OCI-LY7 (cell line): ENCODE measurements around the gene RALGAPA2. TPM values are rescaled to one million over a fixed set of nuclear protein-coding genes. Genes with fewer than 3 reads are reported as not detected.
A peak's percentile ranks its signal among the peaks of the same experiment; 100 is the strongest.

ENCODE experiments used
- BruUV-seq: library from RNA; stranded (reverse); fragments of 400-500 nt; replicated peaks from 2 replicates; lab custom pipeline; 2021; lab: Mats Ljungman, UMichigan
- CTCF ChIA-PET: fragments of 300-600 bp; sonication (Branson Sonifier 250); formaldehyde crosslinking; loops from one replicate; lab custom pipeline; 2022; ENCODE audit warnings: antibody characterized with exemption; ENCODE audit not compliant: unreplicated experiment; lab: Charles Lee
- POLR2A ChIA-PET: fragments of 300-600 bp; sonication (Branson Sonifier 250); formaldehyde crosslinking; loops from one replicate; lab custom pipeline; 2022; ENCODE audit warnings: antibody characterized with exemption; lab: Charles Lee
- DNase-seq: peaks from one replicate; pipeline ENCODE4 v3.0.0-alpha.2; 2015; ENCODE audit warnings: low spot score
- H2AFZ ChIP-seq: fragments of 200-600 bp; sonication (generic), shearing (Covaris generic); 2 replicates; pipeline ENCODE4 v1.6.1; 2014; ENCODE audit warnings: mild to moderate bottlenecking, antibody characterized with exemption, low read length, moderate library complexity
- H3K27ac ChIP-seq: fragments of 200-600 bp; sonication (generic); 2 replicates; pipeline ENCODE4 v1.5.1; 2014; ENCODE audit warnings: mixed run types, low read depth, mild to moderate bottlenecking, moderate library complexity, low read length, inconsistent platforms; ENCODE audit not compliant: poor library complexity, severe bottlenecking
- H3K36me3 ChIP-seq: fragments of 200-600 bp; sonication (generic); 2 replicates; pipeline ENCODE4 v1.6.1; 2014; ENCODE audit warnings: mild to moderate bottlenecking, antibody characterized with exemption, low read length, moderate library complexity, mixed read lengths; ENCODE audit not compliant: insufficient read depth
- H3K4me1 ChIP-seq: fragments of 200-600 bp; sonication (generic); 2 replicates; pipeline ENCODE4 v1.5.1; 2014; ENCODE audit warnings: mild to moderate bottlenecking, low read length; ENCODE audit not compliant: insufficient read depth, poor library complexity, severe bottlenecking
- H3K4me2 ChIP-seq: fragments of 200-600 bp; sonication (generic); 2 replicates; pipeline ENCODE4 v1.6.1; 2014; ENCODE audit warnings: mild to moderate bottlenecking, low read length
- H3K4me3 ChIP-seq: fragments of 200-600 bp; sonication (generic); 2 replicates; pipeline ENCODE4 v1.5.1; 2014; ENCODE audit warnings: mild to moderate bottlenecking, low read depth, low read length; ENCODE audit not compliant: poor library complexity, severe bottlenecking
- H3K79me2 ChIP-seq: fragments of 200-600 bp; sonication (generic); 2 replicates; pipeline ENCODE4 v1.6.1; 2016; ENCODE audit warnings: low read depth, mild to moderate bottlenecking, low read length, moderate library complexity, mixed read lengths; ENCODE audit not compliant: insufficient read depth
- H3K9me2 ChIP-seq: fragments of 200-600 bp; sonication (generic); 2 replicates; pipeline ENCODE4 v1.6.1; 2016; ENCODE audit warnings: mild to moderate bottlenecking, low read length, mixed read lengths; ENCODE audit not compliant: insufficient read depth
- H3K9me3 ChIP-seq: fragments of 200-600 bp; sonication (generic); 2 replicates; pipeline ENCODE4 v1.6.1; 2014; ENCODE audit warnings: mild to moderate bottlenecking, mixed run types, low read length, mixed read lengths
- H4K20me1 ChIP-seq: fragments of 200-600 bp; sonication (generic); 2 replicates; pipeline ENCODE4 v1.6.1; 2014; ENCODE audit warnings: mild to moderate bottlenecking, antibody characterized with exemption, low read length, moderate library complexity, mixed read lengths; ENCODE audit not compliant: insufficient read depth
- EZH2phosphoT487 ChIP-seq: fragments of 200-600 bp; sonication (generic); IDR thresholded peaks from 2 replicates; pipeline ENCODE4 v1.6.1; 2018; ENCODE audit warnings: low read depth, borderline replicate concordance, mild to moderate bottlenecking, mixed run types, antibody characterized with exemption, low read length, moderate library complexity, mixed read lengths
- intact Hi-C: fragments of 100-400 bp; cut with micrococcal nuclease; formaldehyde crosslinking; loops from one replicate; pipeline ENCODE4 v1.10.0; 2022; ENCODE audit not compliant: unreplicated experiment
- total RNA-seq, 2 experiments: library from RNA; depleted of rRNA in 1 of 2; stranded (reverse); fragments of >200 nt in 1 of 2; shearing (Covaris generic) in 1 of 2; gene quantifications; 2 replicates each; pipeline ENCODE4 v1.2.3, GENCODE V29; 2014 to 2022
- TF ChIP-seq, protein P1 (sequence below): fragments of 200-600 bp; sonication (generic); conservative IDR thresholded peaks from 2 replicates; pipeline ENCODE4 v1.5.1; 2014; ENCODE audit warnings: mild to moderate bottlenecking, antibody characterized with exemption, low read length, moderate library complexity, mixed read lengths

The RALGAPA2 gene
- total RNA-seq, 2 experiments from 2014 or later: 9.1 to 17.8 TPM

DNA sequence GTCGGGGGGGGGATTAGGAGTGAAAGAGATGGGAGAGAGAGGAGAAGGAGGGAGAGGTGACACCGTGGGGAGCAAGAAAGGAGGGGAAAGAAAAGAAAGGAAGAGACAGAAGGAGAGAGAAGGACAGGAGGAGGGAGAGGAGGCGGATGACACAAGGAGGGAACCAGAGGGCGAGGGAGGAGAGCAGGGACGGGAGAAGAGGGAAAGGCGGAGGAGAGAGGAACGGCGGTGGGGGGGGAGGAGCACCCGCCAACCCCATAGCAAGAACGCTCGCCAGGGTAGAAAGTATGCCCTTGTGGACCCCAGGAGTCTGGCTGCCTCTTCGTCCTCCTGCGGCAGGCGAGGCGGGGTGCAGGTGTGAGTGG lies 349.0 kb downstream of the RALGAPA2 start:
- H3K4me1 ChIP-seq: no peaks in the 10 kb centered on the region
- intact Hi-C loops: no loop called here
- ChIA-PET CTCF (no interaction called here), POLR2A (no interaction called here)
- H3K4me2 ChIP-seq: no peak overlapping the region
- H3K79me2 ChIP-seq: no peaks in the 10 kb centered on the region
- H3K9me3 ChIP-seq: no peaks in the 10 kb centered on the region
- H3K27ac ChIP-seq: no peak overlapping the region
- H4K20me1 ChIP-seq: no peaks in the 10 kb centered on the region
- H3K36me3 ChIP-seq: no peaks in the 10 kb centered on the region
- H3K4me3 ChIP-seq: no peak overlapping the region
- DNase-seq: no peak
- H2AFZ ChIP-seq: no peak overlapping the region
- TF ChIP-seq EZH2phosphoT487: no peak
- TF ChIP-seq, protein P1, sequence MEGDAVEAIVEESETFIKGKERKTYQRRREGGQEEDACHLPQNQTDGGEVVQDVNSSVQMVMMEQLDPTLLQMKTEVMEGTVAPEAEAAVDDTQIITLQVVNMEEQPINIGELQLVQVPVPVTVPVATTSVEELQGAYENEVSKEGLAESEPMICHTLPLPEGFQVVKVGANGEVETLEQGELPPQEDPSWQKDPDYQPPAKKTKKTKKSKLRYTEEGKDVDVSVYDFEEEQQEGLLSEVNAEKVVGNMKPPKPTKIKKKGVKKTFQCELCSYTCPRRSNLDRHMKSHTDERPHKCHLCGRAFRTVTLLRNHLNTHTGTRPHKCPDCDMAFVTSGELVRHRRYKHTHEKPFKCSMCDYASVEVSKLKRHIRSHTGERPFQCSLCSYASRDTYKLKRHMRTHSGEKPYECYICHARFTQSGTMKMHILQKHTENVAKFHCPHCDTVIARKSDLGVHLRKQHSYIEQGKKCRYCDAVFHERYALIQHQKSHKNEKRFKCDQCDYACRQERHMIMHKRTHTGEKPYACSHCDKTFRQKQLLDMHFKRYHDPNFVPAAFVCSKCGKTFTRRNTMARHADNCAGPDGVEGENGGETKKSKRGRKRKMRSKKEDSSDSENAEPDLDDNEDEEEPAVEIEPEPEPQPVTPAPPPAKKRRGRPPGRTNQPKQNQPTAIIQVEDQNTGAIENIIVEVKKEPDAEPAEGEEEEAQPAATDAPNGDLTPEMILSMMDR: no peak
- no peaks in the 10 kb centered on the region for H3K9me2 ChIP-seq
- no TSS peak for BruUV-seq

DNA sequence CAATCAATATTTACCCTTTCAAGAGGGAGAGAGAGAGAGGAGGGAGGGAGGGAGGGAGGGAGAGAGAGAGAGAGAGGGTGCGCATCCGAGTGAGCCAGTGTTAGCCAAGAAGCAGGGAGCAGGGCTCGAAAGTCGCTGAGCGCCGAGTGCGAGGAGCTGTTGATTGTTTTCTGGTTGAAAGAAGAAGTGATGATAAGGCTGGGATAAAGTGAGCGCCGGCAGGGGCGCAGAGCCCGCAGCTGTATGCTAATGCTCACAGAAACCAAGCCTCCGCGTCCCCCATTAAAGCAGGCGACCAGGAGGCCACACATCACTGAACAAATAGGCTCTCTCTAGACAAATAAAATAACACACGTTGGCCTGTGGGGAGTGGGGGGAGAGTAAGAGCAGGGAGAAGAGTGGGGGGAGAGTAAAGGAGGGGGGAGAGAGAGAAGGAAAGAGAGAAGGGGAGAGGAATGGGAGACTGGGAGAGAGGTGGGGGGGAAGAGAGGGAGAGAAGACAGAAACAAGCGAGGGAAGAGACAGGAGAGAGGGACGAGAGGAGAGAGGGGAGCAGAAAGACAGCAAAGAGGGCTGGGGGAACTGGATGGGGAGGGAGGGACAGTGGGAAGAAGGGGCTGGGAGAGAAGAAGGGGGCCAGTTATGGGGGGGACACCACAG lies 349.5 kb downstream of the RALGAPA2 start:
- H3K4me2 ChIP-seq: no peak overlapping the region
- H3K36me3 ChIP-seq: no peaks in the 10 kb centered on the region
- CTCF ChIA-PET: no interaction called here
- H3K4me1 ChIP-seq: no peaks in the 10 kb centered on the region
- no peaks in the 10 kb centered on the region for H4K20me1 ChIP-seq
- no peaks in the 10 kb centered on the region for H3K9me2 ChIP-seq
- H2AFZ ChIP-seq: no peak overlapping the region
- no peak overlapping the region for H3K4me3 ChIP-seq
- TF ChIP-seq, protein P1: no peak
- TF ChIP-seq EZH2phosphoT487: no peak
- H3K79me2 ChIP-seq: no peaks in the 10 kb centered on the region
- POLR2A ChIA-PET: no interaction called here
- no peak overlapping the region for H3K27ac ChIP-seq
- H3K9me3 ChIP-seq: no peaks in the 10 kb centered on the region
- intact Hi-C loops: no loop called here
- no TSS peak for BruUV-seq
- no peak for DNase-seq

DNA sequence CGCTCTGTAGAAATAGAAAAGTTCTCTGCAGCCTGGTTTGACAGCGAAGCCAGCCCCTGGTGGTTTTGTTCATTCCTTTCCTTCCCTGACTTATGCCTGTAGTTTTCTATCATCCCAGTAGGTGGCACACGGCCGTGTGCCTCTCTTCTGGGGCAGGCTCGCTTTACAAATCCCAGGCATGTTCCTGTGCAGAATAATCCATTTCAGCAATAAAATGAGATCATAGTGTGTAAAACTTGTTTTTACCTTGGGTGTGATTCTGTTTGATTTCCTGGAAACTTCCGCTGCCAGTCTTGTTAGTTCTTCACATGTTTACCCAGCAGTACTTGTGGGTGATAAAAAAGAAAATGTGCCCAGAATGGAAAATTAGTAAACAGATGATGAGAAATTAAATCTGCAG lies 352.0 kb downstream of the RALGAPA2 start:
- Histone ChIP-seq H3K79me2 (no peaks in the 10 kb centered on the region), H3K9me3 (no peaks in the 10 kb centered on the region), H3K9me2 (no peaks in the 10 kb centered on the region), H3K36me3 (no peaks in the 10 kb centered on the region), H3K4me1 (no peaks in the 10 kb centered on the region), H2AFZ (no peak overlapping the region), H3K4me3 (no peak overlapping the region), H3K27ac (no peak overlapping the region), H3K4me2 (no peak overlapping the region), H4K20me1 (no peaks in the 10 kb centered on the region)
- POLR2A ChIA-PET: no interaction called here
- peak; percentile 39 for DNase-seq
- BruUV-seq: no TSS peak
- TF ChIP-seq, protein P1: peak; percentile 86
- no peak for TF ChIP-seq EZH2phosphoT487
- CTCF ChIA-PET: no interaction called here
- intact Hi-C loops: loop anchor here (1.0 kb wide), 1 partner anchor 208 kb away; no protein-coding TSS in a partner anchor
